AG04450 (cell line): Measurements from ENCODE around the gene CASK. TPM values are rescaled to one million over a fixed set of nuclear protein-coding genes. Genes with fewer than 3 reads are reported as not detected.

Source experiments
- CTCF ChIA-PET: fragments of 300-600, 350-600 bp; formaldehyde crosslinking; extraction: SDS; loops from one replicate; lab custom pipeline; 2022; ENCODE audit warnings: antibody characterized with exemption, inconsistent platforms; lab: Charles Lee
- POLR2A ChIA-PET: fragments of 350-600 bp; formaldehyde crosslinking; extraction: SDS; loops from one replicate; lab custom pipeline; 2021; ENCODE audit warnings: antibody characterized with exemption, inconsistent platforms; lab: Yijun Ruan, JAX
- DNase-seq: peaks from one replicate; pipeline ENCODE4 v3.0.0-alpha.2; 2011; ENCODE audit warnings: low read depth, low spot score
- H3K27ac ChIP-seq: one replicate; pipeline ENCODE4 v1.5.1; 2012; ENCODE audit warnings: low read depth, low read length, control low read depth
- H3K27me3 ChIP-seq: one replicate; pipeline ENCODE4 v1.6.0; 2012; ENCODE audit warnings: low read length; ENCODE audit not compliant: control insufficient read depth, insufficient read depth
- H3K4me3 ChIP-seq: 2 replicates; pipeline ENCODE4 v1.5.1; 2011; ENCODE audit warnings: mild to moderate bottlenecking, low read depth, low read length, control low read depth
- H3K9me3 ChIP-seq: 2 replicates; pipeline ENCODE4 v1.5.1; 2012; ENCODE audit warnings: low read length; ENCODE audit not compliant: control insufficient read depth, insufficient read depth
- polyA plus RNA-seq: library from polyadenylated mRNA; depleted of rRNA; stranded (reverse); fragments of >200 nt; gene quantifications from 2 replicates; pipeline ENCODE4 v1.2.3, GENCODE V29; 2011
- TF ChIP-seq, protein P1 (sequence below): IDR thresholded peaks from 2 replicates; pipeline ENCODE4 v1.5.1; 2011; ENCODE audit warnings: low read depth, low read length, control low read depth, inconsistent platforms

Gene CASK
- polyA plus RNA-seq, 1 experiment = 30.0 TPM

DNA sequence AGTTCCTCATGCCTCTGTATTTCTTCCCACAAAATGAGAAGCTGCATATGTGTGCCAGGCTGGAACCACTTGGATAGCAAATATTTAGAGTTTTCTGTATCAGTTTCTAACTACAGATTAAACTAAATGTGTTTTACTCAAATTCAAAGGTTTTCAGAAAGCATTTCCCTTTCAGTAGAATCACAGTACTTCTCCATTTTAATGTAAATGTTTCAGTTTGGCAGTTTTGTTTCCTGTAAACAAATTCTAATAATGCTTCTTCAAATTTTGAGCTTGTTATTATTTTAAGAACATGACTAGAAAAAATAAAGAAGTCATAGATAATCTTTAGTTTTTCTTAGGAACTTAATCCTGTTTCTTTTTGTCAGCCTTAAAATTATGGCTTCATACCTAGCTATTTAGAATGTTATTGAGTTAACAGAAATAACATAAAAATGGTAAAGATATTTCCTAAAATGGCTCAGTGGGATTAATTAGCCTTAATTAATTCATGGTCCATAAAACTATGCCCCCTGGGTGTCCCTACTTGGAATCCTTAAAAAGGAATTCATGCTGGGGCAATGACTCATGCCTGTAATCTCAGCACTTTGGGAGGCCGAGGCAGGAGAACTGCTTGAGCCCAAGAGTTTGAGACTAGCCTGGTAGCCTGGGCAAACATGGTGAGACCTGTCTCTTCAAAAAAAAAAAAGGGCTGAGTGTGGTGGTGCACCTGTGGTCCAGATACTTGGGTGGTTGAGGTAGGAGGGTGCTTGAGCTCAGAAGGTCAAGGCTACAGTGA, 318.4 kb downstream of the CASK start:
- H3K9me3 ChIP-seq = no peaks in the 10 kb centered on the region
- no peak for DNase-seq
- H3K4me3 ChIP-seq = no peak overlapping the region
- no peak overlapping the region for H3K27ac ChIP-seq
- ChIA-PET CTCF (no interaction called here), POLR2A (no interaction called here)
- no peaks in the 10 kb centered on the region for H3K27me3 ChIP-seq
- TF ChIP-seq, protein P1, sequence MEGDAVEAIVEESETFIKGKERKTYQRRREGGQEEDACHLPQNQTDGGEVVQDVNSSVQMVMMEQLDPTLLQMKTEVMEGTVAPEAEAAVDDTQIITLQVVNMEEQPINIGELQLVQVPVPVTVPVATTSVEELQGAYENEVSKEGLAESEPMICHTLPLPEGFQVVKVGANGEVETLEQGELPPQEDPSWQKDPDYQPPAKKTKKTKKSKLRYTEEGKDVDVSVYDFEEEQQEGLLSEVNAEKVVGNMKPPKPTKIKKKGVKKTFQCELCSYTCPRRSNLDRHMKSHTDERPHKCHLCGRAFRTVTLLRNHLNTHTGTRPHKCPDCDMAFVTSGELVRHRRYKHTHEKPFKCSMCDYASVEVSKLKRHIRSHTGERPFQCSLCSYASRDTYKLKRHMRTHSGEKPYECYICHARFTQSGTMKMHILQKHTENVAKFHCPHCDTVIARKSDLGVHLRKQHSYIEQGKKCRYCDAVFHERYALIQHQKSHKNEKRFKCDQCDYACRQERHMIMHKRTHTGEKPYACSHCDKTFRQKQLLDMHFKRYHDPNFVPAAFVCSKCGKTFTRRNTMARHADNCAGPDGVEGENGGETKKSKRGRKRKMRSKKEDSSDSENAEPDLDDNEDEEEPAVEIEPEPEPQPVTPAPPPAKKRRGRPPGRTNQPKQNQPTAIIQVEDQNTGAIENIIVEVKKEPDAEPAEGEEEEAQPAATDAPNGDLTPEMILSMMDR = no peak

DNA sequence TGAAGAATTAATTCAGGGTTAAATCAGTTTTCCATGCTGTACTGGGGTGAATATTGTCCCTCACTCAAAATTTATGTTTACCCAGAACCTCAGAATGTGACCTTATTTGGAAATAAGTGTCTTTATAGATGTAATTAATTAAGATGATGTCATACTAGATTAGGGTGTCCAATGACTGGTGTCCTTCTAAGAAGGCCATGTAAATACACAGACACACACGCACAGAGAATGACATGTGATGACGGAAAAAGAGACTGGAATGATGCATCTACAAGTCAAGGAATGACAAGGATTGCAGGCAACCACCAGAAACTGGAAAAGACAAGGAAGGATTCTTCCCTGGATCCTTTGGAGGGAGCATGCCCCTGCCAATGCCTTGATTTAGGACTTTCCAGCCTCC, 319.2 kb downstream of the CASK start:
- ChIA-PET POLR2A (no interaction called here), CTCF (no interaction called here)
- Histone ChIP-seq H3K9me3 (no peaks in the 10 kb centered on the region), H3K4me3 (no peak overlapping the region), H3K27ac (no peak overlapping the region), H3K27me3 (no peaks in the 10 kb centered on the region)
- no peak for DNase-seq
- TF ChIP-seq, protein P1 = no peak

DNA sequence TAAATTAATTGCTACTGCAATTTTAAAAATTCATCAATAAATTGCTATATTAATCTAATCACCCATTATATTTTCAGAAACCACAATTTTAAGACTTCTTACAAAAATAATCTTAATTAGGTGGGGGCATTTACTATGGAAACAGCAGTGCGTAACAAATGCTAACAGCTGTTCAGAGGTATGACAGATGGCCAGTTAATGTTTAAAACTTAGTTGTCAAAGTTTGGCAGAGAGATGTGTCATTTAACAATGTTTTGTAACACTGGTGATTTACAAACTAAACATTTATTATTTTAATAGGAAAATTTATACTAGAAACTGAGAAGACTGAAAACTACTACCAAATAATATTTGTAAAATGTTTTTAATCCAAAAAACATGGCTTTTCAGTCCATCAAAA, 319.8 kb downstream of the CASK start:
- Histone ChIP-seq H3K9me3 (no peaks in the 10 kb centered on the region), H3K4me3 (no peak overlapping the region), H3K27me3 (no peaks in the 10 kb centered on the region), H3K27ac (no peak overlapping the region)
- ChIA-PET POLR2A (no interaction called here), CTCF (no interaction called here)
- TF ChIP-seq, protein P1 = no peak
- DNase-seq = no peak

DNA sequence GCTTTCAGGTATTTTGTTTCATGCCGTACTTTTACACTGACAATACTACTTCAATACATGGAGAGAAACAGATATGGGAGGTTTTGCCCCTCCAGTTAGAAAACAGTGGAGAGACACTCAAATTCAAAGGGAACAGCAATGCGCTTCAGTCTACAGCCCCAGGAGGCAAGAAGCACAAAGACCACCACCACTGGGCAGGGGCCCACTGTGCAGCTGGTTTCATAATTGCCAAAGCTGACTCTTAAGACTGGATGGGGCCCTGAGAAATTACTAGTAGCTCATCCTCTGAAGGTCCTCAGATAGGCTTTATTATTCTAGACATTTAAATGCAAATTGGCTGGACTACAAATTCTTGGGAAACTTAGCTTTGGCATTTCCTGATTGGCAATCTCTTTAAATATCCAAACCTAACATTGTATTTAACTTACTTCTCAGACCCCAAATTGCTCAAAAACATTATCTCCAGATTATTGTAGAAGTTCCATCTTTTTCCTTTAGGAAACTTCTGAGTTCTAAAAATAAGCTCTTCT, 320.5 kb downstream of the CASK start:
- DNase-seq = no peak

More for the DNA sequence above, 320.5 kb downstream of the CASK start:
- ChIA-PET CTCF (interaction anchor here (0.6 kb wide), 1 partner anchor 17 kb away, joined by 4 read pairs; no protein-coding TSS in a partner anchor), POLR2A (no interaction called here)
- TF ChIP-seq, protein P1 = no peak
- Histone ChIP-seq H3K9me3 (no peaks in the 10 kb centered on the region), H3K27me3 (no peaks in the 10 kb centered on the region), H3K27ac (no peak overlapping the region), H3K4me3 (no peak overlapping the region)
